Measurements from ENCODE around the gene ALOX5AP.

DNA sequence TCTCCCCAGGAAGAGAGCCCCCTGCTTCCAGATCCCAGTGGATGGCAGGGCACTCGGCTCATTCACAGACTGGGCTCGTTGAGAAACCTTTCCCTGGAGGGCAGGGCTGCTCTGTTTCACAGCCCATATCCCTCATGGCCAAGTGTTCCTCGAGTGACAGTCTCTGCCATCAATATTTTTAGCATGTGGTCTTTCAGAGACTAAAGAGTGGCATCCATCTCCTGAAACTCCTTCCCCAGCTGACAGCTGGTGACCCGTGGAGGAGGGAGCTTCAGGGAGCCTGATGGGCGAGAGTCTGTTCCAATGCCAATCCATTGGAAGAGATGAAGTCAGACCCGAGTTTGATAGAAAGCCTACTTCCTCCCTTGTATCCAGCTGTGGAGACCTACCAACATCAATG is 30.7 kb upstream of the ALOX5AP start:
- TF ChIP-seq, protein P1, sequence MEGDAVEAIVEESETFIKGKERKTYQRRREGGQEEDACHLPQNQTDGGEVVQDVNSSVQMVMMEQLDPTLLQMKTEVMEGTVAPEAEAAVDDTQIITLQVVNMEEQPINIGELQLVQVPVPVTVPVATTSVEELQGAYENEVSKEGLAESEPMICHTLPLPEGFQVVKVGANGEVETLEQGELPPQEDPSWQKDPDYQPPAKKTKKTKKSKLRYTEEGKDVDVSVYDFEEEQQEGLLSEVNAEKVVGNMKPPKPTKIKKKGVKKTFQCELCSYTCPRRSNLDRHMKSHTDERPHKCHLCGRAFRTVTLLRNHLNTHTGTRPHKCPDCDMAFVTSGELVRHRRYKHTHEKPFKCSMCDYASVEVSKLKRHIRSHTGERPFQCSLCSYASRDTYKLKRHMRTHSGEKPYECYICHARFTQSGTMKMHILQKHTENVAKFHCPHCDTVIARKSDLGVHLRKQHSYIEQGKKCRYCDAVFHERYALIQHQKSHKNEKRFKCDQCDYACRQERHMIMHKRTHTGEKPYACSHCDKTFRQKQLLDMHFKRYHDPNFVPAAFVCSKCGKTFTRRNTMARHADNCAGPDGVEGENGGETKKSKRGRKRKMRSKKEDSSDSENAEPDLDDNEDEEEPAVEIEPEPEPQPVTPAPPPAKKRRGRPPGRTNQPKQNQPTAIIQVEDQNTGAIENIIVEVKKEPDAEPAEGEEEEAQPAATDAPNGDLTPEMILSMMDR (IDR thresholded peaks at IDR 0.05), result no peak
- TF ChIP-seq POLR2A (IDR thresholded peaks at IDR 0.05), result no peak
